GM19351 (cell line): Measurements from ENCODE around the gene MSX2.

Experiments
- ATAC-seq: cut with Tn5 transposase; IDR thresholded peaks from one replicate; pipeline ENCODE4 v1.9.1; 2021; ENCODE audit warnings: mild to moderate bottlenecking, moderate library complexity; ENCODE audit not compliant: unreplicated experiment

Gene MSX2

GRCh38 chr5:174765540-174765939 lies 41.2 kb downstream of the MSX2 start:
- no peak for ATAC-seq

GRCh38 chr5:174767670-174768069 lies 43.3 kb downstream of the MSX2 start:
- ATAC-seq = no peak

- no peak for ATAC-seq
These were observed 44.6 kb downstream of the MSX2 start for GRCh38 chr5:174769005-174769404.

DNA sequence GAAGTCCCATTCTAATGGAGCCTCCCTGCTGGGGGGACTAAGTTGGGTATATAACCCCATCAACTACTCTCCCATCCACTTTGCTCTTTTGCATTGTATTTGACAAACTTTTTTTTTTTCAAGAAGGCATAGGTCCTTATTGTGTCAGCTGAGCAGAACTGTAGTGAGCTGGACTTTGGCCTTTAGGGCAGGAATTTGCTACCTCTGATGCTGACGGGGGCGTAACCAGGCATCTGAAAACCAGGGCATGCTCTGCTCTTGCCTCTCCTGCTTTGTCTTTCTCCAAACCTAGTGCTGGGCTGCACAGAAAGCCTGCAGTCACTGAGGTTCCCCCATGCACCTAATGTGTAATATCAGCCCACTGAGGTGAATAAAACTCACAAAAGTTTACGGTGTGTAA lies 49.0 kb downstream of the MSX2 start:
- no peak for ATAC-seq

DNA sequence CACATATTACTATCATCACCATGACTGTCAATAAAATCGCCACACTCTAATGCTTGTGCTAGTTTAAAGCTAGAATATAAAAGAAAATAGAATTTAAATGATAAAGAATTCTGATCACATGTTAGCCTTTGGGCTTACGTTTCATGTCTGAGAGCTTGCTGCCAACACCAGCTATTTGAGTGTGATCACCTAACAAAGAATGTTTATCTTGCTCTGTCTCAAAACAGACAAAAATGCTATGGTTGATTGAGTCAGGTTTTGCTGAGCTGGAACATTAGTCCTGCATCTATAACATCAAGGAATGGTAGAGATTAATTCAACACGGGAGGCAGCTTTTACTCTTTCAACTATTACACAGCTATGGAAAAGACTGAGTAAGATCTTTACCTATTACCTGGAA lies 50.7 kb downstream of the MSX2 start:
- ATAC-seq = no peak

DNA sequence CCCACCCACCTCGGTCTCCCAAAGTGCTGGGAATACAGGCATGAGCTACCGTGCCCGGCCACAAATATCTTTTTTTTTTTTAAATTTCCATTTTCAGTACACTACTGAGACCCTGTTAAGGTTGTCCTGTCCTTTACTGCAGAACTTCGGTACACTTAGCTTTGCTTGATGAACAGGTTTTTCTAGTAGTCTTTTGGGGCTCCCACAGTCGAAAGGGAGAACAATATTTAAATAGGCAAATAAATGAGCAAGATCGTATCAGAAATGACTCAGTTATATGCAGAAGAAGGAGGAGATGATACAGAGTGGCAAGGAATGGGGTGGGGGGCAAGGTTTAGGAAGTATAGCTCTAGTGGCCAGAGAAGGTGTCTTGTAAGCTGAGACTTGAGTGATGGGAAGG lies 52.7 kb downstream of the MSX2 start:
- no peak for ATAC-seq

GRCh38 chr5:174777583-174777982 lies 53.2 kb downstream of the MSX2 start:
- ATAC-seq = no peak
